Hepatocyte (in vitro differentiated cells): ENCODE data around the gene TOR1B.
"Not testable (repeated sequence)": the region's sequence is repeated elsewhere in the genome, so short reads cannot be mapped to it uniquely, and the experiment has no call there.

Source experiments
- CTCF ChIP-seq: fragments of 200-600 bp; sonication (generic); IDR thresholded peaks from 2 replicates; pipeline ENCODE4 v1.5.1; 2016; ENCODE audit warnings: antibody characterized with exemption, mild to moderate bottlenecking; ENCODE audit not compliant: poor library complexity
- EZH2 ChIP-seq: fragments of 200-600 bp; sonication (generic); IDR thresholded peaks from 2 replicates; pipeline ENCODE4 v1.6.1; 2016; ENCODE audit warnings: antibody characterized with exemption, mild to moderate bottlenecking, borderline replicate concordance
- EZH2phosphoT487 ChIP-seq: fragments of 200-600 bp; sonication (generic); IDR thresholded peaks from one replicate; pipeline ENCODE4 v1.6.1; 2018; ENCODE audit warnings: antibody characterized with exemption, mild to moderate bottlenecking, low read depth, moderate library complexity; ENCODE audit not compliant: unreplicated experiment, severe bottlenecking

- not testable (repeated sequence) for TF ChIP-seq CTCF, EZH2, EZH2phosphoT487
These were observed 40.5 kb upstream of the TOR1B start for GRCh38 chr9:129762370-129762984.
